NT2/D1 (cell line): ENCODE measurements around the gene PRODH.

Experiments used
- YY1 ChIP-seq: IDR thresholded peaks from 2 replicates; pipeline ENCODE4 v1.6.1; 2011; ENCODE audit not compliant: insufficient read length, insufficient read depth
- ZNF274 ChIP-seq: IDR thresholded peaks from 2 replicates; pipeline ENCODE4 v1.6.1; 2011; ENCODE audit warnings: mild to moderate bottlenecking, low read depth, low read length

DNA sequence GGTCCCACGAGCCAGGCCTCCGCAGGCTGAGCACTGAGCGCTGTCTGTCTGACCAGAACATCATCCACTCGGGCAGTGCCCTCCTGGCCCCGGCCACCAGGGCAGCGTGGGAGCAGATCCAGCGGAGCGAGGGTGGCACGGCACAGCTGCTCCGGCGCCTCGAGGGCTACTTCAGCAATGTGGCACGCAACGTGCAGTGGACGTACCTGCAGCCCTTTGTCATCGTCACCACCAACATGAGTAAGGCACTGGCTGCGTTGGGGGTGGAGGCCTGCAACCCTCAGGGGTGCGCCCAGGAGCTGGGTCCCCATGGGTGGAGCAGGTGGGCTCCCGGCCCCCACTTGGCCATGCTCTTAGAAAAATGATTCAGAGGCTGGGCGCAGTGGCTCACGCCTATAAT, 49.7 kb upstream of the PRODH start:
- no peak for TF ChIP-seq ZNF274
- TF ChIP-seq YY1: no peak
